GM08714 (cell line): Measurements from ENCODE around the gene CEBPG.

Experiments
- H3K4me3 ChIP-seq: fragments of 200-500 bp; sonication (Bioruptor generic); 2 replicates; pipeline ENCODE4 v1.5.1; 2014; ENCODE audit warnings: mild to moderate bottlenecking, low read length, inconsistent platforms
- ZNF274 ChIP-seq: IDR thresholded peaks from 2 replicates; pipeline ENCODE4 v1.6.1; 2012; ENCODE audit warnings: mild to moderate bottlenecking, low read depth, low read length

CEBPG gene

GRCh38 chr19:33432015-33432414 is 58.5 kb downstream of the CEBPG start:
- H3K4me3 ChIP-seq, result no peak overlapping the region
- TF ChIP-seq ZNF274, result no peak
